HCT116 (cell line): Measurements from ENCODE around the gene LDHD. TPM values are rescaled to one million over a fixed set of nuclear protein-coding genes. Genes with fewer than 3 reads are reported as not detected.

Source experiments
- ATAC-seq: fragments of 200-7000 bp; cut with Tn5 transposase; 2 replicates; pipeline ENCODE4 v1.9.1; 2020; ENCODE audit warnings: mild to moderate bottlenecking, moderate library complexity
- BruUV-seq: library from RNA; stranded (reverse); fragments of 400-500 nt; replicated peaks from 2 replicates; lab custom pipeline; 2021; lab: Mats Ljungman, UMichigan
- CTCF ChIA-PET: fragments of 300-600 bp; sonication (Branson Sonifier 250); formaldehyde crosslinking; loops from one replicate; lab custom pipeline; 2021; ENCODE audit warnings: antibody characterized with exemption; lab: Charles Lee
- POLR2A ChIA-PET: fragments of 300-600, 350-600 bp; sonication (Branson Sonifier 250); formaldehyde crosslinking; loops from one replicate; lab custom pipeline; 2021; ENCODE audit warnings: antibody characterized with exemption; lab: Charles Lee
- RAD21 ChIA-PET, 2 experiments: fragments of 300-600 bp; sonication (Branson Sonifier 250); formaldehyde crosslinking; loops; one replicate each; lab custom pipeline; 2023; ENCODE audit warnings: low total read pairs in 2 of 2; ENCODE audit not compliant: uncharacterized antibody in 2 of 2, unreplicated experiment in 2 of 2, low non-redundant PET in 1 of 2; lab: Charles Lee
- DNase-seq: peaks from one replicate; pipeline ENCODE4 v3.0.0-alpha.2; 2010; ENCODE audit warnings: low read depth, low spot score
- H2AFZ ChIP-seq: fragments of 200-600 bp; shearing (Covaris generic), sonication (generic); 2 replicates; pipeline ENCODE4 v1.6.1; 2017; ENCODE audit warnings: low read depth, mixed run types, mixed read lengths, antibody characterized with exemption, low read length; ENCODE audit not compliant: poor library complexity, severe bottlenecking
- H3K27ac ChIP-seq: 2 replicates; pipeline ENCODE4 v1.5.1; 2012; ENCODE audit warnings: low read depth, low read length
- H3K27me3 ChIP-seq: fragments of 200-600 bp; sonication (generic); 2 replicates; pipeline ENCODE4 v1.6.1; 2016; ENCODE audit warnings: mixed run types, low read length, mixed read lengths; ENCODE audit not compliant: insufficient read depth
- H3K36me3 ChIP-seq, 2 experiments: fragments of 200-500 bp in 1 of 2; fragments of 200-600 bp in 1 of 2; sonication (Bioruptor generic) in 1 of 2; sonication (generic) in 1 of 2; 2 replicates each; pipeline versions ENCODE4 v1.5.1 to v1.6.1; 2014 to 2016; ENCODE audit warnings: low read length in 2 of 2, inconsistent platforms in 1 of 2, mixed read lengths in 1 of 2, mixed run types in 1 of 2; ENCODE audit not compliant: insufficient read depth in 2 of 2, control insufficient read depth in 1 of 2
- H3K4me1 ChIP-seq, 2 experiments: fragments of 200-600 bp in 1 of 2; sonication (generic) in 1 of 2; 2 replicates each; pipeline versions ENCODE4 v1.5.1 to v1.6.1; 2012 to 2017; ENCODE audit warnings: low read length in 2 of 2, inconsistent platforms in 1 of 2, mild to moderate bottlenecking in 1 of 2, mixed read lengths in 1 of 2, mixed run types in 1 of 2, moderate library complexity in 1 of 2; ENCODE audit not compliant: insufficient read depth in 2 of 2, control insufficient read depth in 1 of 2
- H3K4me2 ChIP-seq: fragments of 200-600 bp; sonication (generic); 2 replicates; pipeline ENCODE4 v1.6.1; 2017; ENCODE audit warnings: mixed run types, low read length, mixed read lengths
- H3K4me3 ChIP-seq, 2 experiments: fragments of 200-600 bp in 1 of 2; sonication (generic) in 1 of 2; replicated peaks in 1 of 2; 2 replicates each; pipeline ENCODE4 v1.5.1; 2011 to 2016; ENCODE audit warnings: low read length in 2 of 2, control low read depth in 1 of 2, low read depth in 1 of 2, mild to moderate bottlenecking in 1 of 2, mixed read lengths in 1 of 2, mixed run types in 1 of 2
- H3K79me2 ChIP-seq: fragments of 200-600 bp; sonication (generic); 2 replicates; pipeline ENCODE4 v1.6.1; 2017; ENCODE audit warnings: mild to moderate bottlenecking, mixed run types, low read length, moderate library complexity, mixed read lengths; ENCODE audit not compliant: insufficient read depth
- H3K9ac ChIP-seq: fragments of 200-600 bp; sonication (generic); 2 replicates; pipeline ENCODE4 v1.6.1; 2016; ENCODE audit warnings: low read length, mixed read lengths
- H3K9me2 ChIP-seq: fragments of 200-600 bp; sonication (generic), shearing (Covaris generic); 2 replicates; pipeline ENCODE4 v1.6.1; 2017; ENCODE audit warnings: mixed run types, mild to moderate bottlenecking, moderate library complexity; ENCODE audit not compliant: insufficient read depth
- H3K9me3 ChIP-seq, 2 experiments: fragments of 200-500 bp in 1 of 2; fragments of 200-600 bp in 1 of 2; sonication (Bioruptor generic) in 1 of 2; sonication (generic) in 1 of 2; 2 replicates each; pipeline ENCODE4 v1.6.1; 2014 to 2017; ENCODE audit warnings: low read length in 2 of 2, mixed read lengths in 2 of 2, inconsistent platforms in 1 of 2, low read depth in 1 of 2, mild to moderate bottlenecking in 1 of 2, mixed run types in 1 of 2, moderate library complexity in 1 of 2; ENCODE audit not compliant: control insufficient read depth in 1 of 2, insufficient read depth in 1 of 2
- H4K20me1 ChIP-seq: fragments of 200-600 bp; sonication (generic), shearing (Covaris generic); 2 replicates; pipeline ENCODE4 v1.6.1; 2017; ENCODE audit warnings: mixed run types, mild to moderate bottlenecking, moderate library complexity; ENCODE audit not compliant: insufficient read depth
- ATF3 ChIP-seq: IDR thresholded peaks from 2 replicates; pipeline ENCODE4 v1.6.1; 2012
- CBX3 ChIP-seq: IDR thresholded peaks from 2 replicates; pipeline ENCODE4 v1.6.1; 2012; ENCODE audit warnings: low read depth
- CEBPB ChIP-seq: IDR thresholded peaks from 2 replicates; pipeline ENCODE4 v1.6.1; 2012; ENCODE audit warnings: low read depth
- EGR1 ChIP-seq: IDR thresholded peaks from 2 replicates; pipeline ENCODE4 v1.6.1; 2012; ENCODE audit warnings: low read depth
- ELF1 ChIP-seq: IDR thresholded peaks from 2 replicates; pipeline ENCODE4 v1.6.1; 2012; ENCODE audit warnings: low read depth, borderline replicate concordance
- EZH2 ChIP-seq: fragments of 200-600 bp; sonication (generic); IDR thresholded peaks from 2 replicates; pipeline ENCODE4 v1.6.1; 2017; ENCODE audit warnings: antibody characterized with exemption, mixed run types
- EZH2phosphoT487 ChIP-seq: fragments of 200-600 bp; IDR thresholded peaks from 2 replicates; pipeline ENCODE4 v1.6.1; 2018; ENCODE audit warnings: antibody characterized with exemption, borderline replicate concordance
- FOSL1 ChIP-seq: IDR thresholded peaks from 2 replicates; pipeline ENCODE4 v1.6.1; 2012; ENCODE audit warnings: low read depth
- JUND ChIP-seq: IDR thresholded peaks from 2 replicates; pipeline ENCODE4 v1.6.1; 2012
- MAX ChIP-seq: IDR thresholded peaks from 2 replicates; pipeline ENCODE4 v1.6.1; 2012
- POLR2AphosphoS5 ChIP-seq: IDR thresholded peaks from 2 replicates; pipeline ENCODE4 v1.6.1; 2011; ENCODE audit warnings: mild to moderate bottlenecking, low read depth, low read length, moderate library complexity
- RAD21 ChIP-seq: IDR thresholded peaks from 2 replicates; pipeline ENCODE4 v1.6.1; 2012; ENCODE audit warnings: low read depth, mild to moderate bottlenecking
- REST ChIP-seq: IDR thresholded peaks from 2 replicates; pipeline ENCODE4 v1.6.1; 2012; ENCODE audit warnings: low read depth
- SIN3A ChIP-seq: IDR thresholded peaks from 2 replicates; pipeline ENCODE4 v1.6.1; 2012; ENCODE audit warnings: low read depth
- SP1 ChIP-seq: IDR thresholded peaks from 2 replicates; pipeline ENCODE4 v1.6.1; 2012; ENCODE audit warnings: low read depth
- SRF ChIP-seq: IDR thresholded peaks from 2 replicates; pipeline ENCODE4 v1.6.1; 2012; ENCODE audit warnings: low read depth
- YY1 ChIP-seq: IDR thresholded peaks from 2 replicates; pipeline ENCODE4 v1.6.1; 2011; ENCODE audit warnings: low read length, low read depth, moderate library complexity, mild to moderate bottlenecking; ENCODE audit not compliant: insufficient replicate concordance; ENCODE audit errors: extremely low read depth
- ZBTB33 ChIP-seq: IDR thresholded peaks from 2 replicates; pipeline ENCODE4 v1.6.1; 2011; ENCODE audit warnings: mild to moderate bottlenecking, low read length, moderate library complexity; ENCODE audit not compliant: insufficient replicate concordance; ENCODE audit errors: extremely low read depth
- ZFX ChIP-seq: fragments of 450-650 bp; IDR thresholded peaks from 2 replicates; pipeline ENCODE4 v1.6.1; 2017
- ZNF274 ChIP-seq: fragments of 200-500 bp; sonication (Bioruptor generic); IDR thresholded peaks from 2 replicates; pipeline ENCODE4 v1.6.1; 2014; ENCODE audit warnings: mild to moderate bottlenecking, low read depth, low read length, inconsistent platforms
- intact Hi-C: fragments of 100-400 bp; cut with micrococcal nuclease; formaldehyde crosslinking; loops from 2 replicates; pipeline ENCODE4 v1.10.0; 2022
- total RNA-seq: library from RNA; stranded (reverse); gene quantifications from one replicate; pipeline ENCODE4 v1.2.1, GENCODE V29; 2021; ENCODE audit not compliant: unreplicated experiment

Gene LDHD
- total RNA-seq, 1 experiment from 2014 or later, result 3.4 TPM

GRCh38 chr16:75111961-75112733 lies 4.4 kb downstream of the LDHD start:
- Histone ChIP-seq H3K36me3 (no peaks in the 10 kb centered on the region), H4K20me1 (no peaks in the 10 kb centered on the region), H3K9ac (no peak overlapping the region), H3K4me2 (peak overlapping the region; percentile 79; the same call in 1 of the 2 replicates), H3K9me3 (no peaks in the 10 kb centered on the region), H2AFZ (no peak overlapping the region), H3K9me2 (no peaks in the 10 kb centered on the region), H3K4me1 (peaks cover 43 to 60% of the 10 kb centered on the region in 2 experiments), H3K27me3 (no peaks in the 10 kb centered on the region), H3K4me3 (no peak overlapping the region), H3K79me2 (no peaks in the 10 kb centered on the region), H3K27ac (no peak overlapping the region)
- no peak for ATAC-seq
- no TSS peak for BruUV-seq
- TF ChIP-seq JUND (no peak), ELF1 (no peak), SRF (no peak), EGR1 (no peak), ZNF274 (no peak), ATF3 (no peak), SIN3A (no peak), RAD21 (no peak), EZH2 (no peak), CEBPB (no peak), SP1 (no peak), REST (no peak), POLR2AphosphoS5 (no peak), ZBTB33 (no peak), FOSL1 (no peak), EZH2phosphoT487 (no peak), CBX3 (no peak), YY1 (no peak), ZFX (no peak), MAX (no peak)
- intact Hi-C loops, result loop anchor here (1.0 to 10.0 kb wide), 3 partner anchors 114 to 297 kb away; no protein-coding TSS in a partner anchor
- ChIA-PET CTCF (interaction anchor here (1.0 to 4.4 kb wide), 13 partner anchors 8 to 294 kb away, joined by 3 to 116 read pairs (median 4); partner anchors contain the start of genes WDR59, ZFP1 and ZNRF1), RAD21 (interaction anchor here (0.5 to 1.7 kb wide), 6 partner anchors 13 to 249 kb away, joined by 3 to 10 read pairs (median 4); partner anchors contain the start of genes WDR59 (in 1 of the 2) and ZNRF1 (in 1 of the 2)), POLR2A (interaction anchor here (0.6 to 3.1 kb wide), 4 partner anchors 99 to 338 kb away, joined by 3 to 19 read pairs (median 10); partner anchors contain the start of genes WDR59 and ZNRF1)
- no peak for DNase-seq
